ENCODE measurements around the gene TRPV5.
"Not testable (repeated sequence)": the region's sequence is repeated elsewhere in the genome, so short reads cannot be mapped to it uniquely, and the experiment has no call there.

The TRPV5 gene

DNA sequence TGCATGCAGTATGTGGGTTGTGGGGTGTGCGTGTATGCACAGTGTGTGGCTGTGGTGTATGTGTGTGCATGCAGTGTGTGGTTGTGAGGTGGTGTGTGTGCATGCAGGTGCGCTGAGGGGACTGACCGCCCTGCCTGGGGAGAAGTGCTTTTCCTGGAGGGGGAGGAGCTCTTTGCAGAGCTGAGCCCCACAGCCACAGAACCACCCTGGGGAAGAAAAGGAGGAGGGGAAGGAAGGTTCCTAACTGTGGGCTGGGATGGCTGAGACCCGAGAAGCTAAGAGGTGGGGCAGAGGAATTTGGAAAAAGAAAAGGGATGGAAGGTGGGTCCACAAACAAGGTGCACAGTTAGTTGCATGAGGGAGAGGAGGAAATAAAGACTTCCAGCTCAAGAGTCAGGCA, at the start of gene TRPV5:
TRPV5 (minus strand) TSS at position 123 of the 400 bp plus-strand sequence. CDS start 287 bp downstream, outside the sequence.
- DNase-seq = no peak

DNA sequence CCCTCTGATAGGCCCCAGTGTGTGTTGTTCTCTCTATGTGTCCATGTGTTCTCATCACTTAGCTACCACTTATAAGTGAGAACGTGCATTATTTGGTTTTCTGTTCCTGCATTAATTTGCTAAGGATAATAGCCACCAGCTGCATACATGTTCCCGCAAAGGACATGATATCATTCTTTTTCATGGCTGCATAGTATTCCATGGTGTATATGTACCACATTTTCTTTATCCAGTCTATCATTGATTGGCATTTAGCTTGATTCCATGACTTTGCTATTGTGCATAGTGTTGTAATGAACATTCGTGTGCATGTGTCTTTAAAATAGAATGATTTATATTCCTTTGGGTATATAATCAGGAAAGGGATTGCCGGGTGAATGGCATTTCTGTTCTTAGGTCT, 44.9 kb upstream of the TRPV5 start:
- DNase-seq = not testable (repeated sequence)

DNA sequence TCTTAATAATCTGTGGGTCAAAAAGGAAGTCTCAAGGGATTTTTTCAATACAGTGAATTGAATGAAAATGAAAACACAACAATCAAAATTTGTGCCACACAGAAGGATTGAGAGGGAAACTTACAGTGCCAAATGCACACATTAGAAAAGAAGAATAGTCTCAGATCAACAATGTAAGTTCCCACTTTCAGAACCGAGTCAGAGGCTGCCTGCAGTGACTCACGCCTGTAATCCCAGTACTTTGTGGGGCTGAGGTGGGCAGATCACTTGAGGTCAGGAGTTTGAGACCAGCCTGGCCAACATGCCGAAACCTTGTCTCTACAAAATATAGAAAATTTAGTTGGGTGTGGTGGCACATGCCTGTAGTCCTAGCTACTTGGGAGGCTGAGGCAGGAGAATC, 41.1 kb upstream of the TRPV5 start:
- peak; percentile 45 for DNase-seq

DNA sequence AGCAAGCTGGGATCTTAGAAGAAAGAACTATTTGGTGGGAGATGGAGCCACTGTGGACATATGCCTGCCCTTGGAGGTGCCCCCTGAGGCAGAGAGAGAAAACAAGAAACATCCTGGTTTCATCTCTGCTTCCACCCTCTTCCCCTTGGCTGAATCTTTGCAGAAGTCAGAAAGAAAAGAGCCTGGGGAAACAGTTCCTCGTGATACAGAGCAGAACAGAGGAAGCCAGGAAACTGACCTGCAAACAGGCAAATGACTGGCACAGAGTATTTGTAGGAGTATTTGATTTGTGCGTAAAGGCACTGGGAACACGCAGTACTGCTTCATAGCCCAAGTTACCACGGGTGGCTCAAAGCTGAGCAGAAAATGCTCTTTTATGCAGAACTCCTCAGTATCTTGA, 35.6 kb upstream of the TRPV5 start:
- no peak for DNase-seq

DNA sequence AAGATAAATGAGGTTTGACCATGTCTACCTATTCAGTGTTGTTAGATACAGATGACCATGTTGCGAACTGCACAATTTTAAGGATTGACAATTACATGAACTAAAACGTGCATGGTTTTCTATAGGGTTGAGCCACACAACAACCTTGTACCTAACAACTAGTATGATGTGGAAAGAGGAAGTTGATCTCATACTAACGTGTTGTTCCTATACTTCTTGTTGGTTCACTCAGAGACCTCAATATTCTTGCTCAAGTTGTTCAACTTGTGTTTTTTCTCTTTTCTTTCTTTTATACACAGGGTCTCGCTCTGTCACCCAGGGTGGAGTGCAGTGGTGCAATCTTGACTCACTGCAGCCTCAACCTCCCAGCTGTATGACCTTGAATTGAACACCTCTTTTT, 34.7 kb upstream of the TRPV5 start:
- peak; percentile 66 for DNase-seq

DNA sequence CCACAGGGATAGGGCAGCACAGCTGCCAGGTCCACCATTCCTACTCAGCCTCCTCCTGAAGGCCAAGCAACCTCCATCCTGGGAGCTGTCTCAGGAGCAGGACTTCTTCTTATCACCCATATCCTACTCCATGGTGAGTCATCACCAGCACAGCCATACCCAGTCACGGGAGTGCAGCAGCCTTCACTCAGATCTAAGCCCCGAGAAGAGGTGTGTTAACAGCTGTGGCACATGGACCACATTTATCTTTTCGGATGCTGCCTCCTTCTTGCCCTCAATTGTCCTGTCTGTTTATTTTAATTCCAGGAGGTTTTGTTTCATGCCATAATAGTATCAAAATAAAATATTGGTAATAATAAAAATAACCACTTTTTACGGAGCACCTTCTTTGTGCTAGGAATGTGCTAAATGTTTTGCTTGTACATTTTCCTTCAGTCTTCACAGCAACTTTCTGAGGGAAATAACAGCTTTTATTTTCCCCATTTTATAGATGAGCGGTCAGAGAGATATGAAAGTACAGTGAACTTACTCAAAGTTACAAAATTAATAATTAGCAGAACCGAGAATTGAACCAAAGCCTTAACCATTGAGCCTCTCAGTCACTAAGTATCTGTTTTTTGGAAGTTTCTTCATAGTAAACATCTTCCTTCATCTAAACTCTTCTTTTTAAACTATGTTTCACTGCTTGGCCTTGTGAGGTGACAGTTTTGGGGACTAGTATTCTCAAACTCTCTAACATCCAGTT, 31.1 kb upstream of the TRPV5 start:
- DNase-seq = no peak

DNA sequence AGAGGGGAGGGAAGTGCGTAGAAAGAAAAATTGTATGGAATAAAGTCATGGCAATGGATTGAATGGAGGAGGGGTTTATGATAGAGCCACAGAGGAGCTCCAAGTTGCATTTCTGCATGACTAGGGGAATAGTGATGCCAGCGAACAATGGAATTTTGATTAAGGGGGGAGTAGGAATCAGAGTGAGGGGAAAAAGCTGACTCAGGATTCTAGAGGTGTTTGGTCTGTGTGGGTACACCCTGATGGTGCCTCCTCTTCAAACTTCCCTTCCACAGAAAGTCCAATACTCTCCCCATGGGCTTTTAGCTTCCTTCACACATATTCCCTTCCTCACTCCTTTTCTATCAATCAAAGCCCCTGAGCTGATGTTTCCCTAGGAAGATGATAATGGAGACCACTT, 30.4 kb upstream of the TRPV5 start:
- DNase-seq = no peak

DNA sequence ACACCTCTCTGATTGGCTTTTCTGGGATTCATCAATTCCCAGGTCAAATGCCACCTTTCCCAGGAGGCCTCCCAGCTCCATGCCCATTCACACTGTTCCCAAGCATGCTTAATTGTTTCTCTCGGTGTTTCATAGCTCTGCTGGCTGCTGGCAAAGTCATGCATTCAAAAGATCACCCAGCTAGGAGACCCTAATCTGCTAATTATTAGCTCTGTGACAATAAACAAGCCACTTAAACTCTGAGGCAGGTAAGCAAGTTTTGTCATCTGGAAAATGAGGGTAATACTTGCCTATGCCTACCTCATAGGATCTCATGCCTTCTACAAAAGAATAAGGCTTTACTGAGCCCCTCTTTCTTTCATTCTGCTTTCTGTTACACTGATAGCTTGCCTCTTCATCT, 29.4 kb upstream of the TRPV5 start:
- DNase-seq = no peak

DNA sequence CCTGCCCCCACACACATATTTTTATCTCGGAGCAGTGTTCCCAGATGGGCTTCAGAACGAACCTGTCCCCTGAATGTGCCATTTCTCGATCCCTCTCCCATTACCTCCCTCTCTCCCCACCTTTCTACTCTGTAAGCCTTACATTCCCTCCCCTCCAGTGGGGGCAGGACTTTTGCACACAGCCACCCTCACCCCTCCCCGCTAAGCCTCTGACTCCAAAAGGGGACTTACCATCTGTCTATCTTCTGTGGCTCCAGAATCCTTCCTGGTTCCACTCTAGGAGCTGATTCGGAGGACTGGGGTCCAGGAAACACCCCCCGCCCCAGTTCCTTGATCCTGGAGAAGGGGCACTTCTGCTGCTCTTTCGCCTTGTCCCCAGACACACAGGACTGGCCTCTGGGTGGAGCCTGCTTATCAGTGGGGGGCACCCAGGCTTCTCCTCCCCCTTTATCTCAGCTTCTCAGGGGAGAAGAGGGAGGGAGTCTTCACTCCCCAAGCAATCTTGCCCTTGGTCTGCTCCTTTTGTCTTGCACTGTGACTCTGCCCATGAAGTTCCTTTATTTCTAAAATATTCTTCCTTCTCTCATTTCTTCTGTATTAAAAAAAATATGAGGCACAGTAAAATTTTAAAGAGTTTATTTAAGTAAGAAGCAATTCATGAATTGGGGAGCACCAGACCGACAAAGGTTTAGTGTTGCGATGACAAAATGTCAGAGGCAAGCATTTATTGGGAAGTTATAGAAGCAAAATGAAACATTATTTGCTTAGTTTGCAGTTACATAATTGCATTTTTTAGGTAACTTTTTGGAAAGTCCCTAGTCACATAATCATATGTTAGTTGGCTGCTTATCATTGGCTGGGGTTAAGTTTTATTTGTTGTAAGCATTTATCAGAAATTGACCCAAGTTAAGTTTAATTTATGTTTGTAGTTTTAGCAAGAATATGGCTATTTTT, 28.7 kb upstream of the TRPV5 start, which contains the start of gene KEL:
KEL (minus strand) TSS at position 391 of the 954 bp plus-strand sequence; CDS start at position 234, 157 bp downstream.
- no peak for DNase-seq

DNA sequence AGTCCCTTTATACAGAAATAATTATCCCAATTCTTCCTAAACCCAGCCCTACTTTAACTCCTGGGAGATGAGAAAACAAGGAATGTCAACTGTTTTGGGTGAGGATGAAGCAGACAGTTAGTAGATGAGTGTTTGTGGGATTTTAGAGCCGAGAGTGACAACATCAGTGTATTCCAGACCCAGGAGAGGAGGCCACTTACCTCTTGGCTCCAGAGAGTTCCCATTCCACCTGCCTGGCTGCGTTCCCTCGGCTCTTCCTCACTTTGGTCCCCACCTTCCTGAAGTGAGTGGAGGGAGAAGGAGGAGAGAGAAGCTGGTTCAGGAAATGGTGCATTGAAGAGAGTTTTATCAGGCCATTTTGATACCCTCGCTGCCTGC, 28.0 kb upstream of the TRPV5 start:
- DNase-seq = no peak

DNA sequence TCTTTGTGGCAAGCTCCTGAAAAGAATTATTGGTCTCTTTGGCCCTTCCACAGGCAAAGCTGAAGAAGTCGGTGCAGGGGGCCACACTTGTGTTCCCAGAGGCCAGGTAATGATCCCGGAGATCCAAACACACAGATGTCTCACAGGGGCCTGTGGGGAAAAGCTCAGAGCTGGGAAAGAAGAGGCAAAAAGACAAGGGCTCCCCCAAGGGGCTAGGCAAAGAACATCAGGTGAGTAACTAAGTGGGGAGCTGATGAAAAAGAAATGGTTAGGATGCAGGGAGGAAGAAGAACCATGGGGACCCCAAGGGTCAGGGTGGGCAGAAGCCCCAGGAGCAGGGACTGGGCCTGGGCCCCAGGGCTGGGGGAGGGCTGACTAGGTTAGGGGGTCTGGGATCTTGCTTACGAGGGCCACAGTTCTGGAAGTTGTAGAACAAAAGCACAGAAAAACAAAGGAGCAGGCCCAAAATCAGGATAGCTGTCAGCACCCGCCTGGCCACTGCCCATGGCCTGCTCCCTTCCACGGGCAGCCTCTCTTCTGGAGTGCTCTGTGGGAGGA, 27.5 kb upstream of the TRPV5 start:
- no peak for DNase-seq

DNA sequence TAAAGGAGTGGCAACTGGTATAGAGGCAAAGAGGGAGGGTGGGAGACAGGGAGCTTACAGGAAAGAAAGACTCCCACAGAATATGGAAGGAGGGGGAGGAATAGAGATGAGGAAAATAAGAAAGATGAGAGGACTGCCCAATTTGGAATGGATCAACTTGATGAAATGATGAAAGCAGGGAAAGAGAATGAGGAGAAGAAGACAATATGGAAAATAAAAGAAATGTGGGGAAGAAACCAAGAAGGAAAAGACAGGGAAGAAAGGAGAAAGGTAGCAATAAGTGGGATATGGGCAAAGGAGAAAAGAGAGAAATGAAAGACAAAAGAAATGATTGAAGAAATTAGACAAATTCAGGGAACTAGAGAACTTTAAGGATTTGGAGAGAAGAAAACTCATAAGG, 25.7 kb upstream of the TRPV5 start:
- no peak for DNase-seq

DNA sequence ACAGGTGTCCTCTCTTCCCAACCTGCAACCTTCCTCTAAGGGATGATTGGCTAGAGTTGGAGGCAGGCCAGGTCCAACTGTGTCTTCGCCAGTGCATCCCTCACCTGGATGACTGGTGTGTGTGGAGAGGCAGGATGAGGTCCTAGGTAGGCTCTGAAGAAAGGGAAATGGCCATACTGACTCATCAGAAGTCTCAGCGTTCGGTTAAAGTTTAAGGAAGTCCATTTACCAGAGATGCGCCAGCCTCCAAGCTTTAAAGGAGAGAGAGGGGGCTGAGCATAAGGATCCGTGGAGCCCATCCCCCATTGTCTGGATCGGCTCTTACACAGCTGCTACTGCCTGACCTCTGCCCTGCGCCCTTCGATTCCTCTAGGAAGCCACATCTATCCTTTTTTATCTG, 24.2 kb upstream of the TRPV5 start:
- peak; percentile 65 for DNase-seq

DNA sequence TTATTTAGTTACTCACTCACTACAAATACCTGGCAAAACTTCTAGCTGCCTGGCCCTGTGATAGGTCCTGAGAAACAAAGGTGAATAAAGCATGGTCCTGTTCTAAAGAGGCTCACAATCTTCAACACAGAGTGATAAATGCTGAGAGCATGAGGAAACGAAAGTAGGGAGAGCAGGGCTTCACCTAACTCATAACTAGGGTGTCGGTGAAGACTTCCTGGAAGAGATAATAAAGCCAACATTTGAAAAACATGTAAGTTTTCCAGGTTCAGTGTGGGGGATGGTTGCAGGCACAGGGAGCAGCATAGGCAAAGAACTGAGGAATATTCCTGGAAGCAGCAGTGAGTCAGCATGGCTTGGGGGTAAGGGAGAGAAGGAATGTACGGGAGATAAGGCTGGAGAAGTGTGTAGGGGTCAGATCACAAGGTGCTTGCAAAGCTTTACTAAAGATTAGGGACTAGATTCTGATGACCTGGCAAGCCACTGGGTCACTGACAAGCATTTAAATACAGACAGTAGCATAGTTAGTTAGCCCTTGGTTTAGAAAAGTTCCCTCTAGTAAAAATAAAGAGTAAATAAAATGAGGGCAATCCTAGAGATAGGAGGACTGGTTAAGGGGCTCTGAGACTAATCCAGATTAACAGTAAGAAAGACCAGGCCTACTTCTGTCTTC, 23.5 kb upstream of the TRPV5 start:
- peak; percentile 16 for DNase-seq

DNA sequence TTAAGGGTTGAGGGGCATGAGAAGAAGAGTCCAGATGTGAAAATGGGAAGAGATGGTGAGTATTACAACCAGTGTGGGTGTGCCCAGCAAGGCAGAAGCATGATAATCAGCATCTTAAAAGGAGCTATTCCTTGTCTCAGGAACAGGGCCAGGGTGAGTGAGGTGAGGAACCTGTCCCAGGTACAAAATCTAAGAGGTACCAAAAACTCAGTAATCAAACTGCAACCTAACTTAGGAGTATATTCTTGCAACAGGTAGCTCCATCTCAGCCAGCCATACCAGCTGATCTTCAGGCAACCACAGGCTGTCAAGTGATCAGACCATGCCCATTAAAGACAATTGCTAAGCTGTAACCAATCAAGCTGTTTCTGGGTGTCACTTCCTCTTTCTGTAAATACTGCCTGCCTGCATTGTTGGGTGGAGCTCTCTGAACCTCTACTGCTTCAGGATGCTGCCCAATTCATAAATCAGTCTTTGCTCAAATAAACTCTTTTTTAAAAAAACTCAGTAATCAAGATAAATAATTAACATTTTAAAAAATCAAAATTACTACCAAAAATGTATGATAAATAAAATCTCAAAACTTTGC, 21.2 kb upstream of the TRPV5 start:
- DNase-seq = peak; percentile 74

DNA sequence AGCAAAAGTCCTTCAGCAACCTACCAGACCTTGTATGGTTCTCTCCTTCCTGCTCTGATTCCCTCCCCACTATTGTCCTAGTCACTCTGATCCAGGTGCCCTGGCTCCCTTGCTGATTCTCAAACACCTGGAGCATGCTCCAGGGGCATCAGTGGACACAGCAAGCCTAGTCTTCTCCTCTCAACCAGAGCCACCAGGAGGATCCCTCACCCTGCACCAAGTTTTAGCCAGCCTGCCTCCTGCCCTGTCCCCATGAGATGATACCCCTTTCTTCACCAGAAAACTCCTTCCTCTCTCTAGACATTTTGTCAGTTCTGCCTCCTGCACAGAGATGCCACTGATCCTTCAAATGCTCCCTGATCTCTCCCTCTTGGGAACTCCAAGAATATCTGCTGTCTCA, 16.7 kb upstream of the TRPV5 start:
- no peak for DNase-seq

DNA sequence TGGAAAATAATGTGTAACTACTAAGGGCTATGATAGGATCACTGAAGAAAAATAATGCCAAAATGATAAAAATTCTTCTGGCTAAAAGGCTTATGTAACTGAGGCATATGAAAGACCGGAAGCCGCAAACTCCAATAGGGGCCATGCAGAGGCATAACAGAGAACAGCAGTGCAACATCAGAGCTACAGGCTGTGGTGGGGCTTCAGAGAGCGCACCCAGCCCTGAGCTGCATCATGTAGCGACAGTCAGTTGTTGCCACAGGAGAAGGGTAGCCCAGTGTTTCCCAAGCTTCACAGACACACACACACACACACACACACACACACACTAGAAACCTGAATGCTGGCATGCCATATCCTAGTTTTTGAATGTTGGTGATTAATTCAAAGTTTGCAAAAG, 15.1 kb upstream of the TRPV5 start:
- DNase-seq = no peak

DNA sequence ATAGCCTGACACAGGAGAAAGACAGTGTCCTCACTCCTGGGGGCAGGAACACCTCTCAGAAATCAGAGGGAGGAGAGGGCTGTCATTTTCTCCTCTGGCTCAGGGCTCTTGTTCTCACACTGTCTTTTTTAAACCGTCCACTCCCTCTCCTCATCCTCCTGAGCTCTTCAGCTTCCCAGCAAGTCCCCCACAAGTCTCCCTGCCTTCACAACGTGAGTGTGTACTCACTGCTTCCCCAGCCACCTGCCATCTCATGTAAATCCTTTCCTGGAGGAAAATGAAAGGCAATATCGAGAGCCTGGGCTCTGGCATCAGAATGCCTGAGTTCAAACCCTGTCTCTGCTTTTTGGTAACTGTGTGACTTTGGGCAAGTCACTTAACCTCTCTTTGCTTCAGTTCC, 11.5 kb upstream of the TRPV5 start:
- DNase-seq = no peak

DNA sequence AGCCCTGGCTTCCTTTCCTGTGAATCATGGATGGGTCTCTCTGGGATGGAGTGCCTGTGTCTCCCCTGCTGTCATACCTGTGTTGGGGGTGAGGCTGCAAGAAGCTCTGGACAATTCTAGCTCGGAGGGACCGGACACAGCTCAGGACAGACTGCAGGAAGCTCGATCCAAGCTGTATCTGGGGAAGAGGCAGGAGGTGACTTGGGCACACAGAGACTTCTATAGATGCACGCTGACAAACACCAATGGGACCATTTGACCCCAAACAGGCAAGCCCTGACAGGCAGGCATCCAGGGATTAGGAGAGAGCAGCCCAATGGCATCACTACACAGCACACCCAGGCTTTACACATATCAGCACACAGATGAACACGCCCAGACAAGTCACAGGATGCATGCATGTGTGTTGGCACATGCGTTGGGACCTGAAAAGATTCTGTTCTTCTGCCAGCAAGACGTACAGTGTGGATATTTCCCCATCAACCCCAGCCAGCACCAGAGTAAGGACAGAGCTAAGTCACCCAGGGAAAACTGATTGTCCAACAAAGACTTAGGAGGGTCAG, 10.2 kb upstream of the TRPV5 start:
- DNase-seq = no peak

DNA sequence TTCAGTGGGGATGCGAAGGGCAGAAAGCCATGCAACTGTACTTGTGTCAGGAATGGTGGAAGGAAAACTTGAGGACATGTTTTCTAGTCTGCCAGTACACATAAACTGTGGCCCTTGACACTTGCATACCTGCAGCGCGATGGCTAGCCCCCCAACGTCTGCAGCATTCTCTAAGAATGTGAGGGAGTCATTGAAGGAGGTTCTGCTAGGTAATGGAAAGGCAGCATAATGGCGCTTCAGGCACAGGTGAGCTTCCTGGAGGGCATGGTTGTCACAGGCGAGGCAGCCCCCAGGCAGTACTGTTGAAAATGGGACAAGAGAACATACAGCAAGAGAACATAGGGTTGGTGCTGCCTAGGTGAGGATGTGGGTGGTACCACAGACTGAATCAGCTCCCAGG, 9.2 kb upstream of the TRPV5 start:
- no peak for DNase-seq

DNA sequence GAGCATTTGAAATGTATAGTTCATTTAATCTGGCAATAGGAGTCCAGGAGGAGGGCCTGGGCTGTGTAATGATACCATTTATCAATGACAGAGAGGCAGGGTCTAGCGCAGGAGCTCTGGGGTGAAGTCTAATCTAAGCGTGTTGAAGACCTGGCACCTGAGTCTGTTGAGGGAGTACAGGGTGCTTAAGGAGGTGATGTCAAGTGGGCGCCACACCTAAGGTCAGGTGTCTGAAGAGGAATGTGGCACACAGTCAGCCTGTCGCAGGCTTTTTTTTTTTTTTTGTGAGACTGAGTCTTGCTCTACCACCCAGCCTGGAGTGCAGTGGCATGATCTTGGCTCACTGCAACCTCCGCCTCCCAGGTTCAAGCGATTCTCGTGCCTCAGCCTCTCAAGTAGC, 8.0 kb upstream of the TRPV5 start:
- no peak for DNase-seq

DNA sequence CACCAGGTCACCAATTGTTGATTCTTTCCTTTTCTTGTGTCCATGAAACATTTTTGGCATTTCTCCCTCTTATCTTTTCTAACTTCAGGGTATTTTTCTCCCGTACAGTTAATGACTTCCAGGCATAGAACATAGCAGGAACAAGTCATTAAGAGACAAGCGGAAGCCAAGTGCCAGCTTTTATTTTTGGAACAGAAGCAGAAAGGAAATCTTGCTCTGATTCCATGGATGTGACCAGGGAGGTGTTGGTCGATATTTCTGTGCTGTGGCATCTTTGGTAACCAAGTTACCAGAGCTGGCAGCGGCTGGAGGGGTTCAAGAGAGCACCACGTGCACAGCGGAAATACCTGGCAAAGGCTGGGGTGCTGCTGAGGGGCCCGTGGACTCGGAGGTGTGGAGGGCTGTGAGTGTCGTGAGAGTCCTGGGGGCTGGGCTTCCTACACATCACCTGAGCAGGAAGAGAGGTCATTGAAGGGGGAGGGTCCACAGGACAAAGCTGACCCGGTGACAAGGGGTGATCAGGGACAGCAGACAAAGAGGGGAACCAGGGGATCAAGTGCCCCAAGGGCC, 7.5 kb upstream of the TRPV5 start:
- DNase-seq = no peak
